Measurements from ENCODE around the gene AP3D1.

Gene AP3D1

GRCh38 chr19:2126879-2127518 lies 24.4 kb downstream of the AP3D1 start:
- no peak for DNase-seq

DNA sequence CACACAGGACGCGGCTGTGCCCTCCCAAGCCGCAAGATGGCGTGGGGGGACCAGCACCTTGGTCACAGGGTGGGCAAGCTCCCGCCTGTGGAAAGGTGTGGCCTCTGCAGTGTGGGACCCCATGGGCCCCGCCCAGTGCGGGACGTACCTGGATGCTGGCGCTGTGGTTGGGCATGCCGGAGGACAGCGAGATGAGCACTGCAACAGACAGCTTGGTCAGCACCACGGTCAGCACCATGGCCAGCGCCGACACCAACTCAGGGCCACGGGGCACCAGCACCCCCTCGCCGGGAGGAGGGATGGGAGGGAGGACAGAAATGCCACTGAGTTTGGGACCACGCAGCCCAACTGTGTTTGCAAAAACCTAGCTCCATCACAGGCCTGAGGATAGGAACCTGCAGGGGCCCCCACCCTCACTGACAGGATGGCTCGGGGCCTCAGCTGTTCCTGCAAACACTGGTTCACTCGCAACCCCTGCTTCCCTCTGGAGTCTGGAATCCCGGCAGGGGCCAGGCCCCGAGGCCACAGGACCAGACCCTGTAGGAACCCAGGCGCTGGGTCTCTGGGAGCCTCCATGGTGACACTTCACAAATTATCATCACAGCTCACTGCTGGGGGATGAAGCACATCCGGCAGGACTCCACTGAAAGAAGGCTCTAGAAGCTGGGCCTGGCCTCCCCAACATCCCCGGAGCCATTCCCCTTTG lies 27.5 kb downstream of the AP3D1 start:
- DNase-seq = no peak

- DNase-seq = no peak
These were observed 28.4 kb downstream of the AP3D1 start for GRCh38 chr19:2122982-2123381.

DNA sequence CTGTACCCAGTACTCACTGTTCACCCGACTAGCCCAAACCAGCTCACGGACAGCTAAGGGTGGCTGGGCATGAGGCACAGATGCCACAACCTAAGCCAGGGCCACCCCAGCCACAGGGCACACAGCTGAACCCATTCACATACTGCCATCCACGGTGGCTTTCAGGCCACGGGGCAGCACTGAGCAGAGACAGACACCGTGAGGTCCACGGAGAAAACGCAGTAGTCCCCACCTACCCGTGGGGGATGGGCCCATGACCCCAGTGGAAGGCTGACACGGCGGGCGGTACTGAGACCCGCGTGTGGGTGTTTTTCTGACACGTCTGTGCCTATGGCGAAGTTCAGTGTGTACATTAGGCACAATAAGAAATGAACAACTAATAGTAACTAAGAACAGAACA lies 29.1 kb downstream of the AP3D1 start:
- no peak for DNase-seq

- no peak for DNase-seq
These were observed 29.8 kb downstream of the AP3D1 start for GRCh38 chr19:2121416-2122051.

DNA sequence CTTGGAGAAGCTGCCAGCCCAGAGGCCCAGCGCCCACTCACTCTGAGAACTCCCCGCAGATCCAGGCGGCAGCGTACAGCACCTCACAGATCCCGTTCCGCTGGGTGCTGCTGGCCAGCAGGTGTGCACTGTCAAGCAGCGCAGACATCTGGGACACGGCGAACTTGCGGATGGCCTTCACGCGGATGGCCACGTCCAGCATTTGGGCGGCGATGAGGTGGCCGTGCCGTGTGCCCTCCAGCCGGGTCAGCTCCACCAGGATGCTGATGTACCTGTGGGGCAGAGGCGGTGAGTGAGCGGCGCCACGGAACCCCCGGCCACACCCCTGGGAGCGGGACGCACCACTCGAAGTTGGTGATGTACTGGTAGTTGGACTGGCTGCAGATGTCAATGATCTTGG lies 30.5 kb downstream of the AP3D1 start:
- no peak for DNase-seq

DNA sequence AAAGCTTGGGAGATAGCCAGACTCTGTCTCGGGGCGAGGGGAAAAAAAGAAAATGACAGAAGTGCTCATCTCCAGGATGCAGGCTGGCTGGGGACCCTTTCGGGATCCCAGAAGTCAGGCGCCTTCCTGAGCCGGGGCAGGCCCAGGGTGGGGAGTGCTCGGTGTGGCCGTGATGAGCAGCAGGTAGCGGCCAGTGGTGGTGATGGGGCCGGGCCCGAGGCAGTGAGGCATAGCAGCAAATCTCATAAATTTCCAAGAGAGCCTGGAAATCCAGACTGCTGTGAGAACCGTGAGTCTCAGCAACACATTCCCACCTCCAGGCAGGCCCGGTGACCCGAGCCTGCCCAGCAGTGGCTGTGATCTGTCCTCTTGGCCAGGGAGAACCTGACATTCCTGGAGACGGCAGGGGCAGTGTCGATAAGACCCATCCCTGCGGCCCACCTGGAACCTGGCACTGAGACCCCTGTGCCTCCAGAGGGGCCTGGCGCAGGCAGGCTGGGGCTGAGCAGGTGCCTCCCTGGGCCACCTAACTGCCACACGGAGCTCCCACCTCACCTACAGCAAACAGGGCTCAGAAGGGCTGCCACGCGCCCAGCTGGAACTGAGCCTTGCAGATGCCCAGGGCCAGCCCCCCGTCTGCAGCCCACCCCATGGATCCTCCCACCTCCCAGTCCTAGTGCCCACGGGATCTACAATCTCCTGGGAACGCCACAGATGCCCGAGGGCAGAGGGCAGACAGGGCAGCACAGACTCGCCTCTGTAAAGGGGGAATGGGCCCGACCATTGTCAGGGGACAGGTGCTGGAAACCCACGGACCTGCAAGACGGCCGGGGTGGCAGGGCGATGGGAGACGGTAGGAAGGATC lies 31.2 kb downstream of the AP3D1 start:
- no peak for DNase-seq

- no peak for DNase-seq
These were observed 32.9 kb downstream of the AP3D1 start for GRCh38 chr19:2118438-2118837.

DNA sequence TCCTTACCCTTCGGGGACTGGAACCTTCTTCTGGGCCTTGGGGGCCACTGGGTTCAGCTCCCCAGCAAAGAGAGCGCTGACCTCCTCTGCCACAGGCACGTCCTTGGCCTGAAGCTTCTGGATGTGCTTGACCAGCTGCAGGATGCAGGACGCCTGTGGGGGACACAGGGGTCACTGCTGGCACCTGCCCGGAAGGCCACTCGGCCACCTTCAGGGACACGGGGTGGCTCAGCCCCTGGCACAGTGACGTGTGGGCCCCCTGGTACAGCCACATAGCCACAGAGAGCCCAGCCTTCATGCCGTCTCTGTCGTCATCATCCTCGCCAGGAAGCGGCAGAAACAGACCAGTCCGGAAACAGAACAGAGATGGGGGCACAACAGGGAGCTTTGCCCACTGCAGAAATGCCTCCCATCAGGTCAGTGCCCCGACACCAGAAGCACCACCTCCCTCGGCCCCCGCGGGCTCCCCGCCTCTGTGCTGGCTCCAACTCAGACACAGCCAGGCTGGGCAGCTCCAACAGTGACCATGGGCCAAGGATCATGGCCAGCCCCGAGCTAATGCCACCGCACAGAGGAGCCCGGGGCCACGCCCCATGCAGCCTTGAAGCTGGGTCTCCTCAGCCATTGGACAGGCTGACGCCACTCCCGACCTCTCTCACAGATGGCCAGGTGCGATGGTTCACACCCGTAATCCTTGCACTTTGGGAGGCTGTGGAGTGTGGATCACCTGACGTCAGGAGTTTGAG lies 34.0 kb downstream of the AP3D1 start:
- no peak for DNase-seq

DNA sequence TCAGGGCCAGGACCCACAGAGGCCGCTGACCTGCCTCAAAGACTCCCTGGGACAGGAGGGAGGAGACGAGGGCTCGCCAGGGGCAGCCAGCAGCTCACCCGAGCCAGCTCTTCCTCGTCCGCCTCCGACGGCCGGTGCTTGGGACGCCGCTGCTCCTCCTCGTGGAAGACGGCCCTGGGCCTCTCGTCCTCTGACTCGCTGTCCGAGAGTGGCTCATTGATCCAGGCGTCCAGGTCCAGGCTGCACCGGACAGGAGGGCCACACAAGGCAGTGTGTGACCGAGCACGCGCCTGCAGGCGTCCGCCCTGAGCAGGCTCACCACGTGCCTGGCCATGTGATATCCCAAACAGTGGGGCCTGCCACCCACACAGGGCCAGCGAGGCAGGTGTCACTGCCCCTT lies 34.9 kb downstream of the AP3D1 start:
- no peak for DNase-seq

DNA sequence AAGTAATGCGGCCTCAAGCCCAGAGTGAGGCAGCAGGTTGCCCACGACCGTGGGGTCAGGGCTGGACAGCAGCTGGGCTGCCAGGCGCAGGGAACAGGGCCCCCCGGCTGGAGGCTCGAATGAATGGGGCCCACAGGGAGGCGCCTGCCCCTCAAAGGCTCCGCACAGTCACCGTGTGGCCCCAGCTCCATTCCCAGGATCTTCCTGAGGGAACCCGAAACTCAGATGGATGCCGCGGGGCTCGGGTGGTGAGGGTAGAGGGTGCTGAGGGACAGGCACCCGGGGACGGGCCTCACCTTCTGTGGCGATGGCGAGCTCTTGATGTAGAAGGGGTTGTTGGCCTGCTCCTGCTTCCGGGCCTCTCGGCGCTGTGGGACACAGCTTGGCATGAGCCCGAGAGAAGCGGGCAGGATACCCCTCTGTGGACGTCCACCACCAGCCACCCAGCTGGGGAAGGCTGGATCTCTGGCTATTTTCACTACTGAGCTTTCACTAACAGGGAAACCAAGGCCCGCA lies 35.4 kb downstream of the AP3D1 start:
- no peak for DNase-seq

GRCh38 chr19:2115324-2115723 lies 36.0 kb downstream of the AP3D1 start:
- DNase-seq = no peak

DNA sequence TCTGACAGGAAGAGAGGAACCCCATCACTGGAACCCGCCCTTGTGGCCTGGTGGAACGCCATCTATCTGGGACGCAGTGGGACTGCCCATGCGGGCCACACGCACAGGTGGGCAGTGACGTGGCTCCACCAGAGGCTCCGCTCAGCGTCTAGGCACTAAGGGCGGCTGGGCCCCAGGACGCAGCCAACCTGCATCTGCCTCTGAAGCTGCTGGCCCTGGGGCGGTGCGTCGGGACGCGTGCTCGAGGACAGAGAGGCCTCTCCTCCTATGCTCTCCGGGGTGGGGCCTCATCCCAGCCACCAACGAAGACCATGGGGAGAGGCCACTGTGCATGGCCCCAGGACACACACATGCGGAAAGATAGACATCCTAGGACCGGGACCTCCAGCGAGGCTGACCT lies 36.5 kb downstream of the AP3D1 start:
- no peak for DNase-seq

DNA sequence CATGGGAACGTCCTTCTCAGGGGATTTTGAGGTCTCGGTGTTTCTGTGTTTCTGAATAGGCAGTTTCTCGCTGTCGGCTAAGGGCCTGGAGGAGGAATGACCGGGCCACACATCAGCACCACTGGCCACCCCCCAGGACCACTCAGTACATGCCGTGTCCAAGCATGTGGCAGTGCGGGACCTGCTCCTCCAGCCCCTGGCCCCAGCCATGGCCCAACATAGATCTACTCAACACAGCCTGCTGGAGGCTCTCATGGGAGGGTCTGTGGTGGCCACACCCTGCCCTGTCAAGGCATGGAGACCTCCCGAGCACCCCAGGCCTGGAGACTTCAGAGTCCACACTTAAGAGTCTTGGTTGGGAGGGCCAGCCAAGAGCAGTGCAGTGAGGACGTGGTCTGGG lies 37.1 kb downstream of the AP3D1 start:
- DNase-seq = no peak

DNA sequence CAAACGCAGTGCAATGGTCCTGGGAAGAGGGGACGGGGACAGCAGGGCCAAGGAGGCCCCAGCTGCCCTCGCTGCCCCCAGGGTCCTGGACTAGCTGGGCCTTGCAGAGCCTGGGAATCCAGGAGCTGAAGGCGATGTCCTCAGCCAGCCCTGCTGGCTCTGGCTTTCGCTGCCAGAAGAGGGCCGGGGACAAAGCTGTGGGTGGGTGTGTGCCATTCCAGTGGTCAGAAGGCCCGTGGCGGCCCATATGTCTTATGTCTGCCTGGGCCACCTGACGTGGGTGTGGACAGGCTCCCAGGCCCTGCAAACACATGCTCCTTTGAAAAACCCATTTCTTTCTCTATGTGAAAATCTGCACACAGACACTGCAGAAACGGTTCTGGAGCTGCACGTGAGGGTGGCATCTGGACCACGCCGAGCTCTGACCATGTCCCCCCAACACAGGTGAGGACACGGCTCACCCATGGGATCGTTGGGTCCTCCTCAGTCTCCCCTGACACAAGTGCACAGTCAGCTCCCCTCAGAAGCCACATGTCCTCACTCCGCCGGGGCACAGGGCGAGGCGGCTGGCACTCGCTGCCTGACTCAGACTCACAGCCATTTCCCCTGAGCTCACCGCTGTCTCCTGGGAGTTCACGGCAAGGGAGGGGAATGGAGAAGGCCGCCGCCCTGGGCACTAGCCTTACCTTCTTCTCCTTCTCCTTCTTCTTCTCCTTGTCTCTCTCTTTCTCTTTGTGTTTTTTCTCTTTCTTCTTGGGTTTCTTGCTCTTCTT lies 37.7 kb downstream of the AP3D1 start:
- no peak for DNase-seq

DNA sequence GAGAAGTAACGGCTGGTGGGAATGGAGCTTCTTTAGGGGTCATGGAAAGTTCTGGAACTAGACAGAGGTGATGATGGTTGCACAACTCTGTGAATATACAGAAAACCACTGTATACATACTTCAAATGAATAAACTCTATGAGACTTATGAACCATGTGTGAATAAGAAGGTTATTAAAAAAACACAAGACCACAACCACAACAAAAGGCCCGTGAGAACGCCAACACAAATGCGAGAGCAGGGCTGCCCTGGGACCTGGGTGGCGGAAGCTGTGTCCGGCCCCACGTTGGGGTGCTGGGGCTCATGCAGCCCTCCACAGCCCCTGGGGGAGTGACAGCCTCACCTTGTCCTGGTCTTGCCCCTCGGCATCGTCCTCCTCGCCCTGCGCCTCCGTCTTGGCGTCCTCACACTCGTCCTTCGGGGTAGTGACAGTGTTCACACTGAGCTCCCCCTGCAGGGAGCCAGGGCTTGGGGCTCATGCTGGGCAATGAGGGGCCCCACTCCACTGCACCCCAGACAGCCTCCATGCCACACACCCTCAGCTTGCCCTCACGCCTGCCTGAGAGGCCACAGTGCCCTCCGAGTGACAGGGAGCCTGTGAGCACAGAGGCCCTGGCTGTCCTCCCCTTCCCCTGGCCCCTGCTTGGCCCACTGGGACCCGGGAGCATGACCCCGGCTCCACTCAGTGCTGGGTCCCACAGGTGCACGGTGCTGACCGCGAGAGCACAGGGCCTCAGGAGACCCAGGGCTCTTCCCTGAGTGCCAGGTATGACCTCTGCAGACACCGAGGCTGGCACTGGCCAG lies 38.6 kb downstream of the AP3D1 start:
- DNase-seq = no peak

DNA sequence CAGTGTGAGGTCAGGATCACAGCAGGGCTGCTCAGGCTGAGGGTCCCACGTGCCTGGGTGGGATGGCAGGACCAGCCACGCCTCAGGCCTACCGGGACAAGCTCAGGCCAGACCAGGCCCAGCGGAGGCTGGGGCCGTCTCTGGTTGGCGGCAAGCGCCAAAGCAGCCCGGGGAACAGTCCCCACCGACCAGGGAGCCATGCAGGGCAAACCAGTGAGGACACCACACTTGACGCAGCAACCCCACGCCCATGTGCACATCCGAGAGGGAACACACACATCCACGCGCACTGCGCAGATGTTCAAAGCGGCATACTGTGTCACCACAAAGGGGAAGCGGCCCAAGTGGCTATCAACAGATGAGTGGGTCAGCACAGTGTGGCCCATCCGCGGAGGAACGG lies 39.5 kb downstream of the AP3D1 start:
- DNase-seq = no peak

DNA sequence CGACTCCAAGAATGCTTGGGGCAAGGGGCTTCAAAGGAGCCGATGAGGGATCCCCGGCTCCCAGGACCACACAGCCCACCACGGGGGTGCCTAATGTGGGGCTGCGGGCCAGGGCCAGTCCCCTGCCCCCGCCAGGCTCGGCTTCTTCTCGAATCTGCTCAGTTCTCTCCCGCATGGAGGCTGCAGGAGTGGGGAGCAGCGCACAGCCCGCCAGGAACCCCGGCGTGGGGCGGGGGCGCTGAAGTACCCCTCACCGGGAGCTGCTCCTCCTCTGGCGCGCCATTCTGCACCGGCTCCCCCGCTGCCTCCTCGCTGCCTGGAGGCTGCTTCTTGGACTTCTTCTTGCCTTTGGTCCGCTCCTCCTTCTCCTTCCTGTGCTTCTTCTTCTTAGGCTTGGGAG lies 39.9 kb downstream of the AP3D1 start:
- no peak for DNase-seq

DNA sequence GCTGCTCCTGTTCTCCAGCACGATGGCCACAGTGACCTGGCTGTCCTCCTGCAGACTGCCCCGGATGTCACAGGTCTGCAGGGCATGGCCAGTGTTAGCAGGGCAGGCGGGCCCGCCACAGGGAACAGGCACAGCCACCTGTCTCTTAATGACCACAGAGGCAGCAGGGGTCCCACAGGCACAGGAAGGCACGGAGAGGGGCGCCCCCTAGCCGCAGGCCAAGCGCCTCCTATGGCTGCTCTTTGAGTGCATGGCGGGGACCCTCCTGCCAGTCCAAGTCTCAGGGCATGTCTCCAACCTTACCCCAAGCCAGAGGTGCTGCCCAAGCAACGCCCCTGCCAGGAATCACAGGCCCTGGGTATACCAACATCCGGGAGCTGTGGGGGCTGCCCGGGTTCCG lies 40.5 kb downstream of the AP3D1 start:
- no peak for DNase-seq

GRCh38 chr19:2109046-2109864 lies 42.1 kb downstream of the AP3D1 start:
- no peak for DNase-seq

Measured in NCI-H1930 (cell line).